ENCODE measurements around the gene DYSF.
A peak's percentile ranks its signal among the peaks of the same experiment; 100 is the strongest.

The DYSF gene

GRCh38 chr2:71538656-71539265, 85.4 kb downstream of the DYSF start:
- Histone ChIP-seq H3K4me3 (ENCODE audit: low read length) (no peak overlapping the region), H3K36me3 (ENCODE audit: control insufficient read depth, insufficient read depth, low read length) (no peaks in the 10 kb centered on the region), H3K4me1 (ENCODE audit: control insufficient read depth, insufficient read depth, low read length) (no peaks in the 10 kb centered on the region), H3K27me3 (ENCODE audit: control insufficient read depth, insufficient read depth, low read length) (no peaks in the 10 kb centered on the region), H3K9me3 (ENCODE audit: control insufficient read depth, insufficient read depth, low read length) (no peaks in the 10 kb centered on the region), H3K27ac (ENCODE audit: low read length) (no peak overlapping the region)
- no CpG with 5 or more reads among the region's 12 CpGs for WGBS (ENCODE audit: insufficient coverage, insufficient read length)
- DNase-seq (ENCODE audit: low read depth, low spot score): no peak

- H3K9me3 ChIP-seq (ENCODE audit: control insufficient read depth, insufficient read depth, low read length): no peaks in the 10 kb centered on the region
Measured at GRCh38 chr2:71540818-71541217, 87.5 kb downstream of the DYSF start.

GRCh38 chr2:71544919-71545571, 91.7 kb downstream of the DYSF start:
- Histone ChIP-seq H3K36me3 (ENCODE audit: control insufficient read depth, insufficient read depth, low read length) (no peaks in the 10 kb centered on the region), H3K4me1 (ENCODE audit: control insufficient read depth, insufficient read depth, low read length) (no peaks in the 10 kb centered on the region), H3K9me3 (ENCODE audit: control insufficient read depth, insufficient read depth, low read length) (no peaks in the 10 kb centered on the region), H3K27me3 (ENCODE audit: control insufficient read depth, insufficient read depth, low read length) (no peaks in the 10 kb centered on the region), H3K27ac (ENCODE audit: low read length) (no peak overlapping the region), H3K4me3 (ENCODE audit: low read length) (no peak overlapping the region)
- no peak for DNase-seq (ENCODE audit: low read depth, low spot score)
- WGBS (ENCODE audit: insufficient coverage, insufficient read length): no CpG with 5 or more reads among the region's 9 CpGs

More at GRCh38 chr2:71540818-71541217, 87.5 kb downstream of the DYSF start:
- Histone ChIP-seq H3K4me3 (ENCODE audit: low read length) (no peak overlapping the region), H3K27ac (ENCODE audit: low read length) (no peak overlapping the region), H3K4me1 (ENCODE audit: control insufficient read depth, insufficient read depth, low read length) (no peaks in the 10 kb centered on the region), H3K36me3 (ENCODE audit: control insufficient read depth, insufficient read depth, low read length) (no peaks in the 10 kb centered on the region), H3K27me3 (ENCODE audit: control insufficient read depth, insufficient read depth, low read length) (no peaks in the 10 kb centered on the region)
- no peak for DNase-seq (ENCODE audit: low read depth, low spot score)
- no CpG with 5 or more reads among the region's 1 CpG for WGBS (ENCODE audit: insufficient coverage, insufficient read length)

GRCh38 chr2:71545572-71546274, 92.4 kb downstream of the DYSF start:
- Histone ChIP-seq H3K27me3 (ENCODE audit: control insufficient read depth, insufficient read depth, low read length) (no peaks in the 10 kb centered on the region), H3K9me3 (ENCODE audit: control insufficient read depth, insufficient read depth, low read length) (no peaks in the 10 kb centered on the region), H3K4me1 (ENCODE audit: control insufficient read depth, insufficient read depth, low read length) (no peaks in the 10 kb centered on the region), H3K4me3 (ENCODE audit: low read length) (no peak overlapping the region), H3K36me3 (ENCODE audit: control insufficient read depth, insufficient read depth, low read length) (no peaks in the 10 kb centered on the region), H3K27ac (ENCODE audit: low read length) (no peak overlapping the region)
- DNase-seq (ENCODE audit: low read depth, low spot score): peak; percentile 81
- WGBS (ENCODE audit: insufficient coverage, insufficient read length): no CpG with 5 or more reads among the region's 22 CpGs

DNA sequence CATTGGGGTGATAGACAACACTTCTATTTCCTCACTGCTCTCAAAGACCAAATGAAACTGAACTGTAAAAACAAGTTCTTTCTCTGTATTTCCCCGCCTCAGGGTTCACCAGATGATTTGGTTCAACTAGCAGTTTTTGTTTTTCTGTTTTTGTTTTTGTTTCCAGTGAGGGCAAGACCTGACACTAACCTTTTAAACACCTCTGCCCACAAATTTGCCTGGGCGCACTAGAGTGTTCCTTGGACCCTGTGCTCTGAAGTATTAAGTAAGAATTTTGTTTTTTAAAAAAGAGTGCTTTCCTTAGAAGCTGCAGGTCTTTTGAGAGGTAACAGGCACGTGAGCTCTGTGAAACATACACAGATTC, 92.9 kb downstream of the DYSF start:
- no CpG with 5 or more reads among the region's 3 CpGs for WGBS (ENCODE audit: insufficient coverage, insufficient read length)
- no peak overlapping the region for H3K27ac ChIP-seq (ENCODE audit: low read length)
- no peaks in the 10 kb centered on the region for H3K4me1 ChIP-seq (ENCODE audit: control insufficient read depth, insufficient read depth, low read length)
- no peak overlapping the region for H3K4me3 ChIP-seq (ENCODE audit: low read length)
- no peaks in the 10 kb centered on the region for H3K36me3 ChIP-seq (ENCODE audit: control insufficient read depth, insufficient read depth, low read length)
- H3K9me3 ChIP-seq (ENCODE audit: control insufficient read depth, insufficient read depth, low read length): no peaks in the 10 kb centered on the region
- no peak for DNase-seq (ENCODE audit: low read depth, low spot score)
- no peaks in the 10 kb centered on the region for H3K27me3 ChIP-seq (ENCODE audit: control insufficient read depth, insufficient read depth, low read length)

DNA sequence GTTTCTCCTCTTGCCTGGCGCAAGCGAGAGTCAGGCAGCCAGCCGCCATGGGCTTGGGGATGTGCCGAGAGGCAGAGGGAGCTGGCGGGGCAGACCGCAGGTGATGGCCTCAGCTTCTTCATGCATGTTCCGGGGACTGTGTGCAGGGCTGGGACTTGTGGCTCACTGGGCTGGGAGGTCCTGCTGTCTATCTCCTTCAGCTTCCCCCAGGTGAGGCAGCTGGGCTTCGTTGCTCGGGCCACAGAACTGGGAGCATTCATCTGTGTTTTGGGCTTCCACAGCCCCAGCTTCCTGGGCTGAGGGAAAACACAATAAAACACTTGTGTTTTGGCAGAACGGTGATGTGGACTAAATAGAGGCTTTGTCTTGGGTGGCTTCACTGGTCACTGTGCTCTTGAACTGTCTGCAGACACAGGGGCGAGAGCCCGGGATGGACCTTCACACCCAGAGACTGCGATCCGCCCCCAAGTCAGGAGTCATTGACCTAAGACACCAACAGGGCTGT, 93.5 kb downstream of the DYSF start:
- no peaks in the 10 kb centered on the region for H3K27me3 ChIP-seq (ENCODE audit: control insufficient read depth, insufficient read depth, low read length)
- no peak overlapping the region for H3K27ac ChIP-seq (ENCODE audit: low read length)
- H3K36me3 ChIP-seq (ENCODE audit: control insufficient read depth, insufficient read depth, low read length): no peaks in the 10 kb centered on the region
- H3K4me3 ChIP-seq (ENCODE audit: low read length): no peak overlapping the region
- H3K9me3 ChIP-seq (ENCODE audit: control insufficient read depth, insufficient read depth, low read length): no peaks in the 10 kb centered on the region
- no CpG with 5 or more reads among the region's 14 CpGs for WGBS (ENCODE audit: insufficient coverage, insufficient read length)
- DNase-seq (ENCODE audit: low read depth, low spot score): no peak
- H3K4me1 ChIP-seq (ENCODE audit: control insufficient read depth, insufficient read depth, low read length): no peaks in the 10 kb centered on the region

- no peak for DNase-seq (ENCODE audit: low read depth, low spot score)
- H3K4me1 ChIP-seq (ENCODE audit: control insufficient read depth, insufficient read depth, low read length): no peaks in the 10 kb centered on the region
- H3K9me3 ChIP-seq (ENCODE audit: control insufficient read depth, insufficient read depth, low read length): no peaks in the 10 kb centered on the region
- H3K4me3 ChIP-seq (ENCODE audit: low read length): no peak overlapping the region
- H3K27me3 ChIP-seq (ENCODE audit: control insufficient read depth, insufficient read depth, low read length): no peaks in the 10 kb centered on the region
- no peak overlapping the region for H3K27ac ChIP-seq (ENCODE audit: low read length)
- H3K36me3 ChIP-seq (ENCODE audit: control insufficient read depth, insufficient read depth, low read length): no peaks in the 10 kb centered on the region
- no CpG with 5 or more reads among the region's 13 CpGs for WGBS (ENCODE audit: insufficient coverage, insufficient read length)
Measured at GRCh38 chr2:71547616-71548285, 94.4 kb downstream of the DYSF start.

DNA sequence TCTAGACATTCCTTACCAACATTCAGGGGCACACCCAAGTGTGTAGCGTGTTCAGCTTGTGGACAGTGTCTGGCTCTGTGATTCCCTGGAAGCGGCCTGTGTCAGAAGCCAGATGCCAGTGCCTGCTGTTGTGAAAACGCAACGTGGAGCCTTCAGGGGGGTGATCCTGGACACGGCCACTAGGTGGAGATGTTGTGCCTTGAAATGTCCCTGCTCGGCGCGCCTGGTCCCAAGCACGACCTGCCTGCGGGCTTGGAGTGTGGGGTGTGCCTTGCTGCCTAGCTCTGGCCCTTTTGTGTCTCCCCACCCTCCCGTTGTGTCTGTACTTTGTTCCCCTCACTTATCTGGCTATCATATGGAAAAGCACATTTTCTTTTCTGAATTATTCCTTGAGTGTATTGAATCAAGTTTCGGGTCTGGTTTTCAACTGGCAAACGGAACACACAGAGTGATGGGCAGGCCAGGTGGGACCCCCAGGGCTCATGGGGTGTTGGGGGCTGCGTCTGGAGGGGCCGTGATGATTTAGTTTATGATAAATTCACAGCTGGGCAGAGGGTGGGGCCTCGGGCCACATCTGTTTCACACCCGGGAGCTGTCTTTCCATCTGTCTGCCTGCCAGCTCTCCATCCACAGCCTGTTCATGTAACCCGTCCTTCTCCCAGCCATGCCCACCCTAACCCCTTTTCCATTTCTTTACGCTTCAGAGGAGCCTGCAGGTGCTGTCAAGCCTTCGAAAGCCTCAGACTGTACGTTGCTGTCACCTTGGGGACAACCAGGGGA, 95.5 kb downstream of the DYSF start:
- Histone ChIP-seq H3K27ac (ENCODE audit: low read length) (no peak overlapping the region), H3K4me3 (ENCODE audit: low read length) (no peak overlapping the region), H3K36me3 (ENCODE audit: control insufficient read depth, insufficient read depth, low read length) (no peaks in the 10 kb centered on the region), H3K9me3 (ENCODE audit: control insufficient read depth, insufficient read depth, low read length) (no peaks in the 10 kb centered on the region), H3K4me1 (ENCODE audit: control insufficient read depth, insufficient read depth, low read length) (no peaks in the 10 kb centered on the region), H3K27me3 (ENCODE audit: control insufficient read depth, insufficient read depth, low read length) (no peaks in the 10 kb centered on the region)
- no CpG with 5 or more reads among the region's 21 CpGs for WGBS (ENCODE audit: insufficient coverage, insufficient read length)
- DNase-seq (ENCODE audit: low read depth, low spot score): peak; percentile 54

DNA sequence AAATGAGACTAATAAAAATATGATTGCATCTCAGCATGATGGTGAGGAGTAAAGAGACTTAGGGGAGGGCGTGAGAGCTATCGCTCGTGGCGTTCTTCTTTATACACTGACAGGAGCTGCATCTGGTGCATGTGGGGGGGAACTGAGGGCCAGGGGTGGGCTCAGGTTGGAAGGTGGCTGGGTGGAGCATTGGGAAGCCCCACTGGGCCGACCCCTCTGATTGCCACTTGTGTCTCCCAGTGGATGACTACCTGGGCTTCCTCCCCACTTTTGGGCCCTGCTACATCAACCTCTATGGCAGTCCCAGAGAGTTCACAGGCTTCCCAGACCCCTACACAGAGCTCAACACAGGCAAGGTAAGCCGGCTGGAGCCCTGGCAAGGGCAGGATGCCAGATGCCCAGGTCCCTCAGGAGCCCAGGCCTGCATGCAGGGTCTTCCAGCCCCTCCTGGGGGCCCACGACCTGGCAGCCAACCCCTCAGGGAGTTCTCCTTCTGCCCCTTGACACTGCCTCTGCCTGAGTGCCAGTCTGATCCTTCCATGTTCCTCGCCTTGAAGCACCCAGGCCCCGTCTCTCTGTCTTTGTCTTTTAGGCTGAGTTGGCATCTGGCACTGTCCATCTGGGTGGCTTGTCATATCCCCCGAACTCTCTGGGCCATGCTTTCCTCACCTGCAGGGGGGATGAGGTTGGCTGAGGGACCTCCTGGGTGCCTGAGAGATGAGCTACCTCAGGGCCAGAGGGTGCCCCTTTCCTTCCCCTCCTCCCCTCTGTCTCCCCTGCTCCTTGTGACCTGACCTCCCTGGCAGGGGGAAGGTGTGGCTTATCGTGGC, 97.7 kb downstream of the DYSF start:
- WGBS (ENCODE audit: insufficient coverage, insufficient read length): no CpG with 5 or more reads among the region's 11 CpGs
- Histone ChIP-seq H3K27ac (ENCODE audit: low read length) (no peak overlapping the region), H3K27me3 (ENCODE audit: control insufficient read depth, insufficient read depth, low read length) (no peaks in the 10 kb centered on the region), H3K9me3 (ENCODE audit: control insufficient read depth, insufficient read depth, low read length) (no peaks in the 10 kb centered on the region), H3K4me3 (ENCODE audit: low read length) (no peak overlapping the region), H3K36me3 (ENCODE audit: control insufficient read depth, insufficient read depth, low read length) (no peaks in the 10 kb centered on the region), H3K4me1 (ENCODE audit: control insufficient read depth, insufficient read depth, low read length) (no peaks in the 10 kb centered on the region)
- no peak for DNase-seq (ENCODE audit: low read depth, low spot score)

Data from iPS DF 6.9 (cell line).